ENCODE data around the gene A1CF. TPM values are rescaled to one million over a fixed set of nuclear protein-coding genes. Genes with fewer than 3 reads are reported as not detected.

Gene A1CF
- total RNA-seq, 1 donor from 2014 or later: not detected

DNA sequence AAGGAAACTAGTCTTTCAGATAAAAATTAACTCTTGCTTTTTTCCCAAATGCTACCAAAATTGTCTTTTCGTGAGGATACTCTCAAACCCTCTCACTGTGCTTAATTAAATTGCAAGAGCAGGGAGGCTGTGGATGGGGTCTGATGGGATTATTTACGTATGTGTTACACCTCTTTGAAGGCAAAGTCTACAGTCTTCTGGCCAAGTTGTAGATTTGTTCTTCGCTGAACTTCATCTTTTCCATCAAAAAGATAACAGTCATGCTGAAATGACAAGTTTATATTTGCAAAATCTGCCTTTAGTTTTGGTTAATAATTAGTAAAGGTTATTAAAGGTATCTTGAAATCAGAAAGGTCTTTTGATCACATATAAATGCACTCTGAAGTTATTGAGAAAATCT is 22.7 kb downstream of the A1CF start:
- no peak for ATAC-seq

DNA sequence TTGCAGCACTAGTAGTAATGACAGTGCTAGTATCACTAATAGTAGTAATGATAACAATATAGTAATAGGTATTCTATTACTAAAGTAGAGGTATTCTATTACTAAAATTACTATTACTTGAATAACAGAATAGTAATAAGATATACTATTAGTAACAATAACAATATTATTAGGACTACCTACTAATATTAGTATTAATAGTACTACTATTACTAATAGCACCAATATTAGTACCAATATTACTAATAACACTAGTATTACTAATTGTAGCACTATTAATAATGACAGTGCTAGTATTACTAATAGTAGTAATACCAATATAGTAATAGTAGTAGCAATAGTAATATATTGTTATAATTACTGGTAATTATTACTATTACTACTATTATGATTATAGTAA is 24.1 kb downstream of the A1CF start:
- no peak for ATAC-seq

DNA sequence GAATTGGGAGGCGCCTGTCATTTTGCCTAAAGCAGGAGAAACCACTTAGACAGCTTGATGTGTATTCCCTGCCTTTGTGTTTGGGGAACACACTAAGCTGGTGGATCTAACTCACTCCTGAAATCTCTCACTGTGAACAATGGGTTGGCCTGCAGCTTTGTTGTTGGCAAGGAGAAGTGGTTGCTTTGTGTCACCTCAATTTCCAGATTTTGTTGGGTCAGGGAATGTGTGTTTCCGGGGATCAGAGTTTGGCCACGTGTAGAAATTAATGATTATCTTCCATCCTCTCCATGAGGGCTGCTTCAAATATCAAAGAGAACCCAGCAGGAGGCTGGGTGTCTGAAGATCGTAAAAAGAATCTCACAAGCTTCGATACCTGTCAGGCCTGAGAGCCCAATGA is 27.8 kb downstream of the A1CF start:
- ATAC-seq: no peak

DNA sequence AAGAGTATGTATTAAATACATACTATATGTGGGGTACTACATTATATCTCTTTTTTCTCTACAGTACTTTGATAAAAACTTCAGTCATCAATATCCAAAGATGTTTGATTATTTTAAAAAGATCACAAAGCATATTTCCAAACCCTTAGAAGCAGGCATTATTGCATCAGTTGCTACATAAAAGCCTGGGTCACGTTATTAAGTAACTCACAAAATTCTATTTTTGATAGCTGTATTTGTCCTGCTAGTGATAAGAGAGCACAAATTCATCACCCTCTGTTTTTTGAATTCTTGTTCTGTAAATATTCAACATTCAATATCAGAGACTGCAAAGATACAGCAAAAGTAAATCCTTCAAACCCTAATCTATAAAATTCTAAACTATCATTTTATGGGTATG is 30.0 kb downstream of the A1CF start:
- ATAC-seq: no peak

DNA sequence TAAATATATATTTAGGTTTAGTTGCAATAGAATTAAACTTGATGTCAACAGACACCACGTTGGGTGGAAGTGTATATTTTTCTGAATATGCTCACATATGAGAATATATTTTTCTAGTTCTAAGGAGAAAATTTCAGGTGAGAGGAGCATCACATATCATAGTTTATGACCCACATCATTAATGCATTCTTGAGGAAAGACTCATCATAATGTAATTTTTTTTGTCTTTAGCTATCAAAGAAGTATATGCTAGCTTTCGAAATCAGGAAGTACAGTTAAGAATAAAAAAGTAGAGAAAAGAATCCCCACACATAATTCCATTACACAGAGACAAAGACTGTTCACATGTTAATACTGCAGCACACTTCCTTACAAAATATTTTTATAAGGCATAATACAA is 30.4 kb downstream of the A1CF start:
- no peak for ATAC-seq

DNA sequence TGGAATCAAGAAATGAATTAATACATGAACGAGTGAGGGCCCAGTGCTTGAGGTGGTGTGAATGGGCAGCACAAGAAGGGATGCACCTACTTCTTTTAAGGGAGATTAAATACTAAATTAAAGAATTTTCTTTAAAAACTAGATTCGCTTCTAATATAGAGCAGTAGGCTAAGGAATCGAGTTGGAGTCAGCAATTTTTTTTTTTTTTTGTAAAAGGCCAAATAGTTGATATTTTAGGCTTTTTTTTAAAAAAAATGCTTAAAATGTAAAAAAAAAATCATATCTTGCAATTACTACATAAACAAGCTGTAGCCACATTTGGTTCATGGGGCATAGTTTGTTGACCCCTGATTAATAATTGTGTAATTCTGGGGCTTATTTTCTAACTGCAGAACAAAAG is 31.9 kb downstream of the A1CF start:
- ATAC-seq: no peak

DNA sequence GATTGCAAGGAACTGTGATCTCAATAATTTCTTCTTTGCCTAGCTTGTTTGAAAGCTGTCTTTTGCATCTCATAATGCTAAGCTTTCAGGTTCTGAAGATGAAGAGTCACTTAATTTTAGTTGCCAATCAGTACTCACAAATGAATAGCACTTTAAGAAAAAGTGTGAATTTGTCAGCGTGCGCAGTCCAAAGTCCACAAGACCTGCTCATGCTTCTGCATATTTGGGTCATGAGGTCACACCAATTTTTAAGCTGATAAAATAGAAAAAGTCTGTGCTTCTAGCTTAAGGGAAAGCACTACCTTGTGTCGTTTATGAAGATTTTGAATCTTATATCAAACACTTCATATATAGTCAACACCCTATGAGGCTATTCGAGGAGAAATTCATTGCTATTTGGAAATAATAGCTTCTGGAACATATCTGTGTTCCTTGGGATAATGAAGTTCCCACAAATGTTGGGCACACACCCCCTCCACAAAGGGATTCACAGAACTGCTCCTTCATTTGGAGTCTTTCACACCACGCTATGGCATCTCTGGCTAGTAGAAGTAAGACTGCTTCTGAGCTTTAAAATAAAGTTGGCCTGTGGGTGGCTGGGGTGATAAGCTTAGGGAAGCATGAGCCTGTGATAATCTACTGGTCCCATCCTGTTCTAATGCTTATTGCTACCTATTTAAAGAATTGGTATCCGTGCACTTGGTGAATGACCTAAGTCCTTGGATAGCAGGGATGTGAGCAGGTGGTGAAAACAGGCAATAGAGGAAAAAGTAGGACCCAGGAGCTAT is 33.3 kb downstream of the A1CF start:
- ATAC-seq: no peak

DNA sequence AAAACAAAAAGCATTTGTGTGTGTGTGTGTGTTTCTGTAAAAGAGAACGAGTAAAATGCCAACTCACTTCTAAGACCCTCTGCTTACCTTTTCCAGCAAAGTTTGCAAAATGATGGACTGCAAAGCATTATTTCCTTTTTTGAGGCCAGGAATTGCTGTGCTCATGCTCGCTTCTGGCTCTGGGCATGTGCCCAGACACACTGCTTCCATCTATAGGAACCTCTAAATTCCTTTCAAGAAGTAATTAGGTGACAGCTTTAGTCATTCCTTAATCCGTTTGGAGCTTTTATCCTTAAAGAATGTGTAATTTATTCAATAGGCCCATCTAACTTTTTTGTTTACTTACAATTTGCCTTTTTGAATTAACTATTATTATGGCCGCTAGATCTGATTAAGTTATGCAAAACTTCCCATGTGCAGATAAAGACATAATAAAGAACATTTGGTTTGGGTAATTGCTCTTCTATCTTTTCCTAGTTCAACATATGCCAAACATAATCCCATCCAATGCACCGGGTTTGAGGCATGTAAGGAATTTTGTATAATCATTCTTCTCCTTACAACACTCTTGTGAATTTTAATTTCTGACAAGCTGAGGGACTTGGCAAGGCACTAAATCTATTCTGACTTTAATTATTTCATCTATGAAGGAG is 34.7 kb downstream of the A1CF start:
- ATAC-seq: no peak

DNA sequence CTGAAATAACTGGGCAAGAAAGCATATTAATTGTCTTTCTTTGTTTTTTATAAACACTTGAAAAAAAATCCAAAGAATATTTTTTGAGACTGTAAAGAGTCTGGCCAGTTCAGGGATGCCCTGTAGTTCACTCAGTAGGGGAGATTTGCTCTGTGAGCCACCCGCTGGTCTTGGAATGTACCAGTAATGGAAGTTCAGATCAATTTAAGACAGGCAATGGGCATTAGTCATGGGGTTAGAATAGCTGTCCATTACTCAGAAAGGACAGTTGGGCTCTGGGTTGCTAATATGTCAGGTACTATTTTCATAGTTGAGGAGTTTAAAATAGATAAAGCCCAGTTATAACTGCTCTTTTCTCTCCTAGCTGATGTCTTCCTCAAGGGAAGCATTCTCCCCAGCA is 38.7 kb downstream of the A1CF start:
- ATAC-seq: no peak

DNA sequence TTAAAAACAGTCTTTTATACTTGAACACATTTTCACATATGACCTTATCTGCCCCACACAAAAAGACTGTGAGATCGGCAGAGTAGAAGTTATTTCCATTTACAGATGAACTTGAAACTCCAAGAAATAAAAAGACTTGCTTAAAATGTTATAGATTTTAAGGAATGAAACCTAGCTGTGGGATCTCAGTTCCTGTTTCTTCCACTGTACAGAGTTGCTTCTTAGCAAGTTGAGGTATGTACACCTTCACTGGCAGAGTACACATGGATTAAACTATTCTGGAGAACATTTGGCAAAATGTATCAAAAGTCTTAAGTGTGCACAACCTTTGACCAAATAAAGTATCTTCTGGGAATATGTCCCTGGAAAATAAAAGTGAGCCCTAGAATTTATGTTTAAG is 48.3 kb downstream of the A1CF start:
- no peak for ATAC-seq

DNA sequence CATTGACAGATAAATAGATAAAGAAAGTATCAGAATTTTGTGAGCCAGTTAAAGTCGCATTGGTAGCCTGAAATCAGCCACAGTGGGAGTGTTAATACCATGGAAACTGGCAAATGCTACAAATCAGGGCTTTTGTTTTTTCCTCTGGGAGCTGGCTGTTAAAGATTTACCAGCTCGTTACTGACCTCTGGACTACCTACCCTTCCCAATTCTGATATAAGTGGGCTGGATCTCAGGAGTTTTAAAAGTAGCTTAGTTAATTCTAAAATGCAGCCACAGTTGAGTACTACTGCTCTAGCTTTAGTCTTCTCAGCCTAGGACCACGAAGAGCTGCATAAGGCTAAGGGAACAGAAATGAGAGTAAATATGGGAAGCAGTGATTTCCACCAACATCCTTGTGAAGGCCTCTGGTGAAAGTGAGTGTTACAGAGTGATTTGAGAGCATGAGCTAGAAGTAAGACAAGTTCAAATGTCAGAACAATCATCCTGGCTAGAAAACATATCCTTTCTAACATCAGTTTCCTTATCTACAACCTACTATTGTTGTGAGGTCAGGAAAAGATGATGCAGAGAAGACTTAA is 53.2 kb downstream of the A1CF start:
- ATAC-seq: no peak

DNA sequence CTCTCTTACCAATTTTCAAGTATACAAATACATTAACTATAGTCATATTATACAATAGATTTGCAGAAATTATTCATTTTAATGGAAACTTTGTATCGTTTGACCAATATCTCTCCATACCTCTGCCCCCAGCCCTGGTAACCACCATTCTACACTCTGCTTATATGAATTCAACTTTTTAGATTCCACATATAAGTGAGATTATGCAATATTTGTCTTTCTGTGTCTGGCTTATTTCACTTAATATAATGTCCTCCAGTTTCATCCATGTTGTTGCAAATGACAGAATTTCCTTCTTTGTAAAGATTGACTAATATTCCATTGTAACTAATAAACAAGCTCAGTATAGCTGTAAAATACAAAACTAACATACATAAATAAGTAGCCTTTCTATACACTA is 55.4 kb downstream of the A1CF start:
- ATAC-seq: no peak

DNA sequence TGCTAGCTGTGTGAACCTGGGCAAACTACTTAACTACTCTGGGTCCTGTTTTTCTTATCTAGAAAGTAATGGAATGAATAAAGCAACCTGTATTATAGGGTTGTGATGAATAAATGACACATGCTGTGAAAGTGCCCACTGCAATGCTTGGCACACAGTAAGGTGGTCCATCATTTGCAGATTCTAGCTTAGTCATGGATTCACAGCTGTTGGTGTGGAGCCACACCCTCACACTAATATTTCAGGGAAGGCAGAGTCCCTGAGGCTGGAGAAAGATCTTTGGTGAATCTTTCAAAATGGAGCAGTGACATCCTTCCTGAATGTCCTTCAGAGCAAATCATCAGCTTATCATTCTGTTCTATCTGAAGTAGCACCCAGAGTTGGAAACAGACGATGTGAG is 60.6 kb downstream of the A1CF start:
- no peak for ATAC-seq

DNA sequence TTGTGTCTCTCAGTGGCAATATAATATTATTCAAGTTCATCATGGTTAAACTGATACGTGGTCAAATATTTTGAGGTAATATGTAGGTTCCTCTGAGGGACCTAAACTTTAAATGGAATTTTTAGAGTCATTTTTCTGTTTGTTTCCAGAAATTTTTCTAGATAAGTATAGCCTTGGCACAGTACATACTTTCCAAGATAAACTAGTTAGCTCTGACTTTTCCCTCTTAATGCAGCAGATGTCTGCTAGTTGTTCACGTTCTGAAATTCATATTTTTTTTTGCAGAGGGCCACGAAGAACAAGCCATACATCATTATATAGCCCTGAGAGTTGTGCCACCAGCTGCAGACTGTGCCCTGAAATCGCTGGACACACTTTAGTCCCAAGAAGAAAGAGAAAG is 61.6 kb downstream of the A1CF start:
- ATAC-seq: no peak

DNA sequence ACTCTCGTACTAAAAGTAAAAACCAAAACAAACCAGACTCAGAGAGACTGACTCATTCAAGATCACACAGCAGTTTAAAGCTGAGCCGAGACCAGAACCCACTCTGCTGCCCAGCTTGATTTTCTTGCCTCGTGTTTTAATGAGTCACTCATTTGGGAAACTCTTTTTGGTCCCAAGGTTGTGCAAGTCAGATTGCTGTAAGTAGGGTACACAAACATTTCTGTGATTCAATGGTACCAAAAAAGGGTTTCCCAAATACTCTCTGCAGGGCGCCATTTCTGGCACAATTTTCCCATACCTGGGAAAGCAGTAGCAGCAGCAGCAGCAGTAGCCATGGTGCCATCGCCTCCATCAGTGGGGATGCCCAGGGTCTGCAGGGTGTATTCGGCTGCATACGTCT is 75.8 kb downstream of the A1CF start:
- ATAC-seq: no peak

DNA sequence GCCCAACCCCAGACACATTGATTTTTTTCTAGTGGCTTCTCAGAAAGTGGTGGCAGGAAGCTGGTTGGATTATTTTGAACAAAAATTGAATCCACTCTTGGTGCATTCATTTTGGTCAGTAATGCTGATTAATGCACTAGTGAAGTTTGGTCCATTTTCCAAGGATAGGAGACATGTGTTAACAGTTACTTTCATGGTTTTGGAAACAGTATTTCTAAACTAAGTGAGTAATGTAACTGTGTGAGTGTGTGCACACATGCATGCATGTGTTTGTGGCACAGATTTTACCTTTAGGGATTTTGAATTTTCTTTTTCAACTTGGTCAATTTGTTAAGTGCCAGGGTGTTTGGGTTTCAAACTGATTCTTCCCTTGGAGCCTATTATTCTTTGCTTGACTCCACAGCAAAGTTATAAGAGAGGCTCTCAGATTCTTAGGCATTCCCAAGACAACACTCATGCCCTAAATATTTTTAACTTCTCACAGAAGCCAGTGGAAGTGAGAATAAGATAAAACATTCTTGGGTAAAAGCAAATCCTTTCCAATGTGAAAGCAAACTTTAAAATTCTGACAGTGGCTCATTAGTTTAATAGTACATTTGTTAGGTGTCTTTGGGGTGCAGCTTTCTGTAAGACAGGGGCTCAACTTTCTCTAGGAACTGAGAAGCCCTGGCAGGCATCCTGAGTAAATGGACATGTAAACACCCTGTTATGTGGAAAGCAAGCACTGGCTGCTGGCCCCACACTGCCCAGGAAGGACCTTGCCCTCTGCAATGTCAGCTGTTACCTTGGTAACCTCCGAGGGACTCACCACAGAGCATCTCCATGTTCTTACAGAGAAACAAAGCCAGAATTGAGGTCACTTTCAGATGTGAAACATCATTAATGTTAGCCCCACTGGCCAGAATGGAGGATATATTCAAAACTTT is 77.3 kb downstream of the A1CF start:
- ATAC-seq: no peak

DNA sequence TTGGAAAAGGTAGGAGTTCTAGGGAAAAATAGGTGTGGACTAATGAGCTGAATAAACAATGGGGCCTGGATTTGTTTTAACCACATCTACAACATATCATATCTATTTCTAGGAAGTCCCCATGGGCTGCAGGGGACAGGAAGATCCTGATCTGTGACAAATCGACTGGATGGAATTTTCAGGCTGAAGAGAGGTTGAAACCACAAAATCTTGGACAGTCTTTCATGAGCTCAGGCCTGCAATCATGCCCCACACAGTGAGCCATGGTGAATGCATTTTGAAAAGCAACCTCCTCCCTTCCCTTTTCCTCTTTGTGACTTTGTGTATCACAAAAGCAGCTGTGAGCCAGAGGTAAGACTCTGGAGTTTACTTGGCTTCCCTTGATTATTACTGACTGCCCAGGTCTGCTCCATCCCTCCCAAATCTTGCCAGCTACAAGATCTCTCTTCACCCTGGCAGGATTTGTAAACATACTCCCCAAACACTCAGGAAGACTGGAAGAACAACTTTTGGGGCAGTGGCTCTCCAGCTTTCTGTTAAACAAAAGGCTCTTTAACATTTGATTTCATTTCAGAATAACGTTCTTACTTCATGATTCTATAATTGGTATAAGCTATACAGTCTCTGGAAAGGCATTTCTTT is 79.3 kb downstream of the A1CF start:
- ATAC-seq: no peak

DNA sequence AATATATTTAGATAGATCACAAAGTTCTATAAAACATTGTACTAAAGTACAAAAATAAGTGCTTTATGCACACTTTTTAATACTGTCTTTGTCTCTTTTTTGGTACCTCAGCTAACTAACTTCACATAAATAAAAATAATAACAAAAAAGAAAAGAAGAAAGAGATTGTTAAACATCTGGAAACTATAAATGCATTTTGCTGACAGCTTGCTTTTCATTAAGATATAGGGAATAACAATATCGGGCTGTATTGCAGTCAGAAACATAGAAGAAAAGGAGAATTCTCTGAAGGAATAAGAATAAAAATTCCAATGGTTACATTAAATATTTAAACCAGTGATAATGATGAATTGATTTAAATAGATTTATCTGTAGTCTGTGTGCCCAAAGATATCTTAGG is 85.8 kb downstream of the A1CF start:
- no peak for ATAC-seq

DNA sequence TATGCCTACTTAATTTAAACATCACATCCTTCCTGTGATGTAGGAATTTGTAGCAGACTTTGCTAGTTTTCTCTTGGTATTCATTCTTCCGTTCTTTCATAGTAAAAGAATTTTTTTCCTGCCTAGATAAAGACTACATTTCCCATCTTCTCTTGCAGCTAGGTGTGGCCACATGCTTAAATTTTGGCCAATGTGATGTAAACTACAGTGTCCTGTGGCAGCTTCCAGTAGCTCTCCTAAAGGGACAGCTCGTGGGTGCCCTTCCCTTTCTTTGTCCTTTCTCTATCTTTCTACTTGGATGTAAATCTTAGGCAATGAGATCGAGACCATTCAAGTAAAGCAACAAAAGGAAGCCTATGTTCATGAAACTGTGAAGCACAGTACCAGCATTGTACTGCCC is 87.1 kb downstream of the A1CF start:
- no peak for ATAC-seq

DNA sequence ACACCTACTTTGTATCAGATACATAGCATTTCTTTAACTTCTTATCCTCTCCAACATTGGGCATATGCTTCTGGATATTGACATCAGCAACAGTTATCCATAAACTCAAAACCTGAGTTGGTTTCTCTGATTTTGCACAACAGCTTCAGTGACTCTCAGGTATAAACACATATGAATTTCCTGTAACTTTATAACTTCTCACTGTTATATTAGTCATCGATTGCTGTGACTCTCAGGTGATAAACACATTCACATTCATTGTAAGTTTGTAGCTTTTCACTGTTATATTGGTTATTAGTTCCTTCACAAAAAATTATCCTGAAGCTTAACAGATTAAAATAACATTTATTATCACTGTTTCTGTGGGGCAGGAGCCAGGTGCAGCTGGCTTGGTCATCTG is 88.7 kb downstream of the A1CF start:
- ATAC-seq: no peak

DNA sequence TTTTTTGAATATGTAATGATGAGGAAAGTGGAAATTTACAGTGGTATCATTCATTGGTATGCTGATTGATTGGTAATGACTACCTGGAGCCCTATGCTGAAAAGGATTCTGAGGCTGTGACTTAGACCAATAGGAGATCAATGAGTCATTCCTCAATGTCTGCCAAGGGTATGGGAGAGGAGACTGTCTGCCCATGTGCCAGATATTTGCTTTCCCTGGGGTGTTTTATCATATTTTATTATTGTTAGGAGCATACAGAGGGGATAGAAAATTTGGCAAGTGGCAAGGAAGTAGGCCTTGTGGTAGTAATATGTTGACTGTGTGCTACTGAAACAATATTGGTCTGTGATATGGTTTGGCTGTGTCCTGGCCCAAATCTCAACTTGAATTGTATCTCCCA is 90.9 kb downstream of the A1CF start:
- ATAC-seq: no peak

All from esophagus mucosa (tissue), 1 donor.